NT2/D1 (cell line): ENCODE data around the gene PCMTD2.

Source experiments
- SUZ12 ChIP-seq: IDR thresholded peaks from 2 replicates; pipeline ENCODE4 v1.6.1; 2011; ENCODE audit not compliant: insufficient read length, insufficient read depth; ENCODE audit errors: extremely low read depth
- ZNF274 ChIP-seq: IDR thresholded peaks from 2 replicates; pipeline ENCODE4 v1.6.1; 2011; ENCODE audit warnings: mild to moderate bottlenecking, low read depth, low read length

GRCh38 chr20:64238115-64238825 is 17.3 kb upstream of the PCMTD2 start:
- TF ChIP-seq ZNF274 (no peak), SUZ12 (no peak)
